Bone marrow (tissue), 2 donors: Measurements from ENCODE around the gene CAPN5.

ENCODE experiments used
- DNase-seq, 2 donors: peaks; one replicate each; lab custom pipeline; 2025; lab: John Stamatoyannopoulos, UW

CAPN5 gene

DNA sequence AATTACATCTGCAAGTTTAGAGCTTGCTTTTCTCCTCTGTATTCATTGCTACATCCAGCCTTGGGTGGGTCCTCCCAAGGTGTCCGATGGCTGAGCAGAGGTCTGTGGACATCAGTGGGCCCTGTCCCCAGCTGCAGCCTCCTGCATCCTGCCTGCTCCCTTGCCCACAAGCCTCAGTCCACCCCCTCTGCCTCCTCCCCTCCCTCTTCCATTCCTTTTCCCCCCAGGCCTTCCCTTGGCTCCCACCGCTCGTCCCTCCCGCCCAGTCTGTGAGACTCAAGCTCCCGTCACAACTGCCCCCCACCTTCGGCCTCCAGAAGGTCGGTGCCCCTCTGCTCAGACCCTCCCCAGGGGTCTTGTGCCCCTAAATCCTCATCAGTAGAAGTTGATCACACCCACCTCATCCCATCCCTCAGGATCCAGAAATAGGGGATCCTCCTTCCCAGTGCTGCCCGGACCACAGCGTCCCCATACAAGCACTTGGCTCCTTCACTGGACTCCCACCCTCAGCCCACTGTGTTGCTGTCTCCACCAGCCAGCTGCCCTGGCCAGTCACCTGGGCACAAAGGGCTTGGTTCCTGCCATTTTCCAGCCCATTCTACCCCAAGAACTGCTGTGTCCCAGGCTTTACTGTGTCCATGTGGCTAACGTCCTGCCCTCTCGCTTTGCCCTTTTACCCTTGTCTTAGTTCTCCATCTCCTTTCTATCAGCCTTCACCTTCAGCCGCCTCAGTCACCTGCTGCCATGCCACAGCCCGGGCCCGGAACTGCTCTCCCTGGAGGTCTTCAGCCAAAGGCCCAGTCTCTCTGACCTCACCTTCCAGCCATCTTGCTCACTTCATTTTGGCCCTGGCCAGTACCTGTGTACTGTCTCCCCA is 33.6 kb downstream of the CAPN5 start:
- no peak for DNase-seq

DNA sequence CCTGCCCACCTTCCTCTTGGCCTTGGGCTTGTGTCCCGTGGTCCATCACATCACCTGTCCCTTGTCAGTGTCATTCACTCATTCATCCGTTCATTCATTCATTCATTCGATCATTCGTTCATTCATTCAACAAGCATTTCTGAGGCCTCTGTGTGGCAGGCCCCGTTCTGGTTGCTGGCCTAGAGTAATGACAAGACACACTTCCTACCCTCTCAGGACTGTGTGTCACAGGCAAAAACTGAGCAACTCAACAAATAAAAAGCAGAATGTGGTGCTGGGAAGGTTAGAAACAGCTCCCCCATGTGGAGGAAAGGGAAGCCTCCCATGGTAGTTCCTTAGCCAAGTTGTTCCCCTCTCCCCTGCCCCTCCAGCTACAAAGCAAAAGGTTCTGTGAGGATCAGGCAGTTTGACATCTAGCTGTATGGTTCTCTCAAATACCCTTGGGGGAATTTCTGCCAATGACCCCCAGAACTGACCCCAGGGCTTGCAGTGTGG is 34.3 kb downstream of the CAPN5 start:
- DNase-seq, result peak in 1 of 2 donors; percentile 33

DNA sequence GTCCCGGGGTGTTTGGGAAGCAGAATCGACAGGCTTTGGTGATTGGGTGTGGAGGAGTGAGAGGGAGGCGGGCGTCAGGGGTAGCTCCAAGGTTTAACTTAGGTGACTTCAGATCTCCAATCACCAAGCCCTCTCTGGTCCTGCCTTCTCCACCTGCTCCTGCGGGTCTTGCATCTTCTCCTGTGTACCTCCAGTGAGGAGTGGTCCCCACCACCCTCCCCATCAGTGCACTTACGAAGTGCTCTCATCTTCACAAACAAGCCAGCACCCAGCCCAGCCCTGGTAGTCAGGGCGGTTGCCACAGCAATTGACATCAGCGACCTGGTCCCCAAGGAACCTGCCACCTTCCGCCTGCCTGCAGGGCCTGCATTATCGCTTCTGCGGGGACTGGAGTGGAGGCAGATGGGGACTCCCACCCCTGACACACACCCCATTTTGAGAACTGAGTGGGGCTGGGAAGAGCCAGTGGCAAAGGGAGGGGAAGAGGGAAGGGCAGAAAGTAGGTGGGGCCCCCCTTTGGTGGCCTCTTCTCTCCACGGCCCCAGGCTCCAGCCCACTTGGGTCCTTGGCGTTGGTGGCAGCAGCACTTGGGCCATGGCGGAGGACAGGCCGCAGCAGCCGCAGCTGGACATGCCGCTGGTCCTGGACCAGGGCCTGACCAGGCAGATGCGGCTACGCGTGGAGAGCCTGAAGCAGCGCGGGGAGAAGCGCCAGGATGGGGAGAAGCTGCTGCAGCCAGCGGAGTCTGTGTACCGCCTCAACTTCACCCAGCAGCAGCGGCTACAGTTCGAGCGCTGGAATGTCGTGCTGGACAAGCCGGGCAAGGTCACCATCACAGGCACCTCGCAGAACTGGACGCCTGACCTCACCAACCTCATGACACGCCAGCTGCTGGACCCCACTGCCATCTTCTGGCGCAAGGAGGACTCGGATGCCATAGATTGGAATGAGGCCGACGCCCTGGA is 35.8 kb downstream of the CAPN5 start, which contains the start of gene OMP:
Gene OMP (plus strand): TSS at position 595 of the 965 bp plus-strand sequence. CDS start 0 bp downstream, at position 595.
- DNase-seq, result no peak

DNA sequence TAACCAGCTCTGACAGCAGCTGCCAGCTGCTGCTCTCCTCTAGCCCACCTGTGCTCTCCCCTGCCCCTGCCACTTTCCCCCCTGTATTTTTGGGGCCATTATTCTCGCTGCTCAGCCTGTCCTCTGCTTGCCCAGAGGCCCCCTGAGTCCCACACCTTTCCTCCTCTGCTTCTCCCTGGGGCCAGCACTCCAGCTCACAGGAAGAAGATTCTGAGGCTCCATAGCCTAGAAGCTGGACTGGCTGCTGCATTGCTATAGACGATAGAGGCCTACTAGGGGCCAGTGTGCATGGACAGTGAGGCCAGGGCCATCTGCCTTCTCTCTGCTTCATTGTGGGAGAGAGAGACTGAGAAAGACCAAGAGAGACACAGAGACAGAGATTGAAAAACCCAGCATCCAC is 36.5 kb downstream of the CAPN5 start:
- no peak for DNase-seq

DNA sequence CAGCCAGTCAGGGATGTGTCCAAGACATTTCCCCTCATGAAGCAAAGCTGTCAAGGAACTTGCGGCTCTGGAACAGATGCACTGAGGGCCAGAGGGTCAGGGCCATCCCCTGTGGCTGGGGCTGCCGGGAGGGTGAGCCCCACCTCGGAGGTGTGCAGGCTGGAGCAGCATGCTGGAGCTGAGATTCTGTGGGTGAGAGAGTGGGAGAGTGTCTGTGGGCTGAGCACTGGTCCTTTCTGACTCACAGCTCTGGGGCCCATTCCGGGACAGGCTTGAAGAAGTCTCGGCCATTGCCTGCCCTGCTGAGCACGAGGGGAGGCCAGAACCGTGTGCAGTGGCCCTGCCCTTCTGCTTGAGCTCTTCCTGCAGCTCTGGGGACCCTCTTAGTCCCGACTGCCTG is 38.0 kb downstream of the CAPN5 start:
- DNase-seq, result no peak

DNA sequence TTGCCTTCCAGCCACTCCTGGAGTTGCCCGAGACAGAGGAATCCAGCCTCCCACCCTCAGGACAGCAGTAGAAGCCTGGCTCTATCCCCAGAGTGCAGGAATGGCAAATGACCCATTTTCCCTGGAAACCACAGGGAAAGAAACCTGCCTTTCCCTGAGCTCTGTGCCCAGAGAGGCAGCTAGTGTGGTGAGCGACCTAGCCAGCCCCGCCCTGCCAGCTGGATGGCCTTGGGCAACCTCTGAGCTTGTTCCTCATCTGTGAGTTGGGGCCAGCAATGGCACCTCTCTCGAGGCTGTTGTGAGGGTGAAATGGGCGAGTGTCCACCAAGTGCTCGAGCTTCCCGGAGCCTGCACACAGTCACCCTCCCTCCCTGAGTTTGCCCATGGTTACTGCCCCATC is 39.5 kb downstream of the CAPN5 start:
- no peak for DNase-seq

DNA sequence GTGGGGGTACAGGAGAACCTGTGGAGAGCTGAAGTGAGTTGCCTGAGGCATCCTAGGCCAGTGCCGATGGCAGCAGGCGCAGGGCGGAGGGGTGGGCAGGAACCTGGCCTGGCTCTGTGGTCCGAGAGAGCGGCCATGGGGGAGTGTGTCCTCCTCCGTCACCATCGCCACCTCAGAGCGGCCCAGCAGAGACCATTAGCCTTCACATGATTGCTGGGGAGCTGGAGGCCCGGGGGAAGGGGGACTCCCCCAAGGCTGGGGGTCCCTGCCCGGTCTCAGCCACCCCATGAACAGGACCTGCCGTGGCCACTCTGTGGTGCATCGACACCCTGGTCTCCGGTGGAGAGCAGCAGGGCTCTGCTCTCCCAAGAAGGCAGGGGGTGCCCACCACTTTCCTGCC is 40.0 kb downstream of the CAPN5 start:
- DNase-seq, result no peak

DNA sequence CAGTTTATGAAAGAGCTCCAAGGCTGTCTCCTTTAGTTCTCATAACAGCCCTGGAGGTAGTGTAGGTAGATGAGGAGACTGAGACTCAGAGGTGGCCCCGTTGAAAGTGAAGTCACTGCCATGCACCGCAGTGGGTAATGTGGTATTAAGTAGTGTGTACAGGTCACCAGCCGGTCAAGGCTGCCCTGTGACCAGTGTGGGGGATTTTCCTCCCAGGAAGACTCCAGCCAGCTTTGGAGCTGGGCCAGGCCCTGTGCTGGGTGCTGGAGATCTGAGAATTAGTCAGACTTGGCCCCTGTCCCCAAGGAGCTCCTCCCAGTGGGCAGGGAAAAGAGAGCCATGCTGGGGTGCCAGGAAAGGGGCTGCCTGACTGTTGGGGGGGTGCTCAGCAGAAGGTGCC is 41.2 kb downstream of the CAPN5 start:
- DNase-seq, result no peak

DNA sequence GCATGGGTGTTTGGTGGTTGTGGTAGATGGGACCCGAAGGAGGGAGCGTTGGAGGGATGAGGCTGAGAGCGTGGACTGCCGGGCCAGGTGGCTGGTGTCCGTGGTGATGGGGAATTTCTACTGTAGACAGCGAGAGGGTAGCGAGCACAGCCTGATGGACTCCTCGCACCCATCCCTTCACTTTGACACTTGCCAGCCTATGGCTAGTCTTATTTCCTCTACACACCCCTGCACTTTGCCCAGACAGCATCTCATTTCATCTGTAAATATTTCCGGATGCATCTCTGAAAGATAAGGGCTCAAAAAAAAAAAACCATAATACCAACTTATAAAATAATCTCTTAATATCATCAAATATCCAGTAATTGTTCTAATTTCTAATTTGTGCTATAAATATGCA is 41.7 kb downstream of the CAPN5 start:
- no peak for DNase-seq

DNA sequence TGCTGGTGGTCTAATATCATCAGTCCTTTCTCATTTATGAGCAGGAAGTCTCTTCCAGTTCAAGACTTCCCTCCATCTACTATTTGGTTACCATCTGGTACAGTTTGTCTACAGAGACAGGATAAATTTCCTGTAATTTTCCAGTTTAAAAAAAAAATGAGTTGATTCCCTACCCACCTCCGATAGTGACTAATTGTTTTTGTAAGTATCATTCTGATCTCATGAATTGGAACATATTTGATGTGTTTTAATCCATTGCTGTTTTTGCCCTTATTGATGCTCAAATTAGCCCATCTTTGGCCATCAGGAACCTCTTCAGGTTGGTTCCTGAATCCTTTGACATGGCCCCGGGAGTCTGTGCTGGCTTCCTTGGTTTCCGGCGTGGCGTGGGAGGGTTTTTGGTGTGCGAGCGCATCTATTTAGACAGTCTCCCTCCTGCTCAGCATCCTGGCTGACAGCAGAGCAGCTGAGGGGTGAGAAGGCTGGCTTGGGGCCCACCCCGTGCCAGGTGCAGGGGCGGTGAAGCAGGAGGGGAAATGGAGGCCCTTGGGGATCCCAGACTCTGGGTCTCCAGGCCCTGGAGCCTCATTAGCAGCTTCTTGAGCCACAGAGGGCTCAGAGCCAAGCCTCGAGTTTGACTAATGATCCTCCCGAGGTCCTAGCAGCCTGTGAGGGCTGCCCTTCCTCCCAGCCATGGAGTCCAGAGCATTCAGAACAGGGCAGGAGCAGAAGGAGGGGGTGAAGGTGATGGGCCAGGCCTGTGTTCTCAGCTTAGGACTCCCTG is 42.7 kb downstream of the CAPN5 start:
- no peak for DNase-seq

DNA sequence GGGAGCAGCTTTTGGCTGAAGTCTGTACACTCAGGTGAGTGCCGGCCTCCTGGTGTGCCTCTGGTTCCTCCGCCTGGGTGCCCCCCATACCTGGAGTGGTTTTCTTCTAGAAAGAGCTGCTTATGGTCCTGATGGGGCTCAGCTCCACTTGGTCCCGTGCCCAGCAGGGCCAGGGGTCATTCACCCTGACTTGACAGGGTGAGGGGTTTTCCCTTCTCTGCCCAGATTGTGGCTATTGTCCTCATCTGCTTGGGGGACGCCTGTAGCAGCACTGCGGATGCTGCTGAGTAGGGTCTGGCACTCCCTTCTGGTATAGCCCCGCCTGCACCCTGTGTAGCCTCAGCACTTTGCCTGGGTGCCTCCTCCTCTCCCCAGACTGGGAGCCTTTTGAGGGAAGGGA is 44.1 kb downstream of the CAPN5 start:
- DNase-seq, result no peak

DNA sequence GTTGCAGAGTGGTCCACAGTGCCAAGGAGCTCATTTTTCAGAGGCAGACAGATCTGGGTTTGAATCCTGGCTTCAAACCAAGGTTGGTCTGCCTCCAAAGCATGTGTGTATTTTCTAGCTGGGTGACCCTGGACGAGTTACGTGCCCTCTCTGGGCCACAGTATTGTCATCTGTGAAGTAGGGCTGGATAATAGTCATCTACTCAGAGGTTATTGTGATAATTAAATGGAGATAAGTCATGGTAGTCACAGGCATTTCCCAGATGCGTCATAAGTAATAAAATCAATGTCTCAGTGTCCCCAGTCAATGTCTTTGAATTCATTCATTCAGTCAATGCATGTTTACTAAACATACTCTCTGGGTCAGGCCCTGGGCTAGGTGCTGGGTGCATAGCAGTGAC is 44.5 kb downstream of the CAPN5 start:
- no peak for DNase-seq

DNA sequence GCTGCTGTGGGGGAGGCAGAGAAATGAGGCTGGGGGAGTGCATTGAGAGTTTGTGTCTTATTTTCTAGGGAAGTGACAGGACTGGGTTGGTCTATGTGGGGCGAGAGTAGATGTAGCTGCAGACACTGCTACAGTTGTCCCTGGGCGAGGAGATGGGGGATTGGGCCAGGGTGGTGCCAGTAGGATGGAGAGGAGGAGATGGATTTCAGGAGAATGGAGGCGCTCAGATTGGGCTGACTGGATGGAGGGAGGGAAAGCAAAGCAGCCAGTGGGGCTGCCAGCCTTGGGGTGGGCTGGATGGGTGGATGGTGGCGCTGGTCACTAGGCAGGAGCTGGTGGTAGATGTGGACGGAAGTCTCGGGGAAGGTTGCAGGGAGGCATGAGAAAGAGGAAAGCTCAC is 45.2 kb downstream of the CAPN5 start:
- DNase-seq, result no peak

DNA sequence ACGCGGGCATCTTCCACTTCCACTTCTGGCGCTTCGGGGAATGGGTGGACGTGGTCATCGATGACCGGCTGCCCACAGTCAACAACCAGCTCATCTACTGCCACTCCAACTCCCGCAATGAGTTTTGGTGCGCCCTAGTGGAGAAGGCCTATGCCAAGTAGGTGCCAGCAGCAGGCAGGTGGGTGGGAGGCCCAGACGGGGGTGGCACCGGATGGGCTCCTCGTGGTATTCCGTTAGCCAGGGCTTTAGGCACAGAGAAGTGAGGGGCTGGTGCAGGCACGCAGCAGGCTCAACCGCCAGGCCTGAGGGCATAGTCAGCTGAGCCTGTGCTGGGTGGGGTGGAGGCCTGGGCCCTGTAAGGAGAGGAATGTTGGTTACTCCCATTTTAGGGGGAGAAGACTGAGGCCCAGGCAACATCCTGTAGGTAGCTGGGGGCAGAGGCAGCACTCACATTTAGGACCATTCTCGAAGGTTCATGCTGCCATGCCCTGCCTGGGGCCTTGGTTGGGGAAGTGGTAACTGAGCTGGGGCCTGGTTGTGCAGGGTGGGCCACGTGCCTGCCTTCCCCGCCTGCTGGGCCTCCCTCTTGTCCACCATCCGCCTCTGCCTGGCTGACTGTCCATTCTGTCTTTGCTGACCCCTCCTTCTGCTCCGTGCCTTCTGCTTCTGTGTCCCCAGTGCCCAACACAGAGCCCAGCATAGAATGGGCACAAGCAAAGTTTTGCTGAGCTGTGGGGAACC is 46.0 kb downstream of the CAPN5 start:
- DNase-seq, result no peak

DNA sequence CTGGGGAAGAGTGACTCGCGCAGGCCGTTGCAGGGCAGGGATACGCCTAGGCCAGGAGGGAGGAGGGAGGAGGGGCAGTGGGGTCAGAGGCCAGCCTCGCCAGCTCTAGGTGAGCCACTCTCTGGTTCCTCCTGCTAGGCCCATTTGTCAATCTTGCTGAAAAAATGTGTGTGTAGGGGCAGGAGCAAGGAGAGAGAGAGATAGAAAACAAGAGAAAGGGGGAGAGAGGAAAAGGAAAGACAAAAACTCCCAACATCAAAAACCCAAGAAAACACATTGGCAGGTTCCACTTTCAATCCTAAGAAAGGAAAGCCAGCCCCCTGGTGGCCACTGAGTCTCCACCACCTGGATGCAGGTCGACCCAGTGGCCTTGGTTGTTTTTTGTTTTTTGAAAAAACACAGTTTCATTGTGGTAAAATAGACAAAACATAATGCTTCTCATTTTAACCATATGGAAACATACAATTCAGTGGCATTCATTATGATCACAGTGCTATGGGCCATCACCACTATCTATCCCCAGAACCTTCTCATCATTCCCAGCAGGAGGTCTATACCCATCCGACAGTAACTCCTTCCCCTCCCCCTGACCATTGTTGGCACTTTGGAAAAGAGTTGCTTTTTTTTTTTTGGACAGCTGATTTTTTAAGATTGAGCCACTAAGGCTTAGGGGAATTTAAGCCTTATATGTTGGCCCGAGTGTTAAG is 46.8 kb downstream of the CAPN5 start:
- DNase-seq, result peak in 1 of 2 donors; percentile 24

DNA sequence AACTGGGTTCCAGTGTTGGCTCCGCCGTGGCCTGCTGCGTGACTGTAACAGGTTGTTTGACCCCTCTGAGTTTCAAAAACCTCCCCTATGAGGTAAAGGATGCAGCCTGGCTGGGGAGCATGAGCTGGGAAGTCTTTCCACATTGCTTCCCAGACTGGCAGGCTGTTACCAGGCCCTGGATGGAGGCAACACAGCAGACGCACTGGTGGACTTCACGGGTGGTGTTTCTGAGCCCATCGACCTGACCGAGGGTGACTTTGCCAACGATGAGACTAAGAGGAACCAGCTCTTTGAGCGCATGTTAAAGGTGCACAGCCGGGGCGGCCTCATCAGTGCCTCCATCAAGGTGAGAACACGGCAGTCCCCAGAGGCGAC is 47.3 kb downstream of the CAPN5 start:
- DNase-seq, result no peak

DNA sequence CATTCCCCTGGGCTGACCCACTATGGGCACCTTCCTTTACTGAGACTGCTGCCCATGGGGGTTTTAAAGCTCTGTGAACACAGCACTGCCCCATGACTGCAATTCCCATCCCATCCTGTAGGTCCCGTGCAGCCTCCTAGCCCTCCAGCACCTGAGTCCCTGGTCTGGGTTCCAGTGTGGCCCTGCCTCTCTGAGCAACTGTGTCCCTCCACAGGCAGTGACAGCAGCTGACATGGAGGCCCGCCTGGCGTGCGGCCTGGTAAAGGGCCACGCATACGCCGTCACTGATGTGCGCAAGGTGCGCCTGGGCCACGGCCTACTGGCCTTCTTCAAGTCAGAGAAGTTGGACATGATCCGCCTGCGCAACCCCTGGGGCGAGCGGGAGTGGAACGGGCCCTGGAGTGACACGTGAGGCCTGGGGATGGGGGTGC is 48.4 kb downstream of the CAPN5 start:
- DNase-seq, result no peak

DNA sequence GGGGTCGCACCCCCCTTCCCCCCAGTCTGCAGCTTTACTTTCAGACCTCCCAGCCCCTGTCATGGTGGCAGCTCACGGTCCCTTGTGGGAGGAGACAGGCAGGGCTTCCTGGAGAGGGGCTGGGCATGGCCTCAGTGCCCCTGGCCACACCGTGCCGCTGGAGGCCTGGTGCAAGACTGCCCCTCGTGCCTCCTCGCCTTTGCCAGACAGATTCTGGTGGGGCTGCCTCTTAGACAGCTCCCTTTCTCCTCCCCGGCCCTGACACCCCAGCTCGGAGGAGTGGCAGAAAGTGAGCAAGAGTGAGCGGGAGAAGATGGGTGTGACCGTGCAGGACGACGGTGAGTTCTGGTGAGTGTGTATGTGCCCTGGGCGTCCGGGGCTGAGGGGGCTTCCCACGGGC is 49.2 kb downstream of the CAPN5 start:
- DNase-seq, result no peak

DNA sequence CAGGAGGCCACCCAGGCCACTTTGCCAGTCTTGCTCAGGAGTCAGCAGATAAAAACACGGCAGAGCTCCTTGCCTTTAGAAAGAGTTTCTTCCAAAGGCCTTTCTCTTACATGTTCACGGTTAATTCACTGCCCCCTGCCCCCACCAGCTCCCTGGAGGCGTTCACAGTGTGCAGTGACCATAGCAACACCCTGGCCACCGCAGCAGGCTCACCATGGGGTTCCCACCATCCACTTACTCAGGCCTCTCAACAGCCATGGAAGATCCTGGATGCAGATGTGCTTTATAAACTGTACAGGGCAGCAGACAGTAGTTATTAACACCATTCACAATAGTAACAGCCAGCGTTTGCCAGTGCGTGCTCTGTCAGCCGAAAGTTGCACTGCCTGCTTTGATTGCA is 50.7 kb downstream of the CAPN5 start:
- DNase-seq, result no peak

DNA sequence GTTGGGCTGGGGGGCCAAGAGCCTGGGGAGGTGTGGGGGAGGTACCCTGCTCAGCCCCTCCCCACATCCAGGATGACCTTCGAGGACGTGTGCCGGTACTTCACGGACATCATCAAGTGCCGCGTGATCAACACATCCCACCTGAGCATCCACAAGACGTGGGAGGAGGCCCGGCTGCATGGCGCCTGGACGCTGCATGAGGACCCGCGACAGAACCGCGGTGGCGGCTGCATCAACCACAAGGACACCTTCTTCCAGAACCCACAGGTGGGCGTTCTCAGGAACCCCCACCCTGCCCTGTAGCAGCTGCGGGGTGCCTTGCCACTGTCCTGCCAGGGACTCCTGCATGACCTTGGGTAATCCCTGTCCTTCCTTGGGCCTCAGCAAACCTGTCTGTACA is 51.3 kb downstream of the CAPN5 start:
- no peak for DNase-seq

DNA sequence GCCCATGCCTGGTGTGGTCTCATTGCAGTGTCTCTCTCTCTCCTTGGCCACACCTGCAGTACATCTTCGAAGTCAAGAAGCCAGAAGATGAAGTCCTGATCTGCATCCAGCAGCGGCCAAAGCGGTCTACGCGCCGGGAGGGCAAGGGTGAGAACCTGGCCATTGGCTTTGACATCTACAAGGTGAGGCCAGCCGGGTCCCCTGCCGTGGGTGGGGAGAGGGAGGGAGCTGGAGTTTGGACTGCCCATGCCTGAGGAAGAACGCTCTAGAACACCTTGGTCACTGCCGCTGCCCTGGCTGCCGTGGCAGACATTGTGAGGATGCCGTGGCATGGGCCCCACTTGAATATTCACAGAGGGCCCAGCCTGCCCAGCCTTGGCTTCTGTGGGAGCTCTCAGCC is 52.2 kb downstream of the CAPN5 start:
- DNase-seq, result no peak
